GM21717 (cell line): ENCODE results near the gene PSMC5.
A peak's percentile ranks its signal among the peaks of the same experiment; 100 is the strongest.

Source experiments
- ATAC-seq: cut with Tn5 transposase; IDR thresholded peaks from one replicate; pipeline ENCODE4 v1.9.1; 2021; ENCODE audit warnings: mild to moderate bottlenecking, moderate library complexity; ENCODE audit not compliant: unreplicated experiment

PSMC5 gene

GRCh38 chr17:63820963-63821561, 6.2 kb upstream of the PSMC5 start:
- ATAC-seq: no peak

- no peak for ATAC-seq
Measured at GRCh38 chr17:63821804-63822203, 5.4 kb upstream of the PSMC5 start.

GRCh38 chr17:63822537-63822936, 4.7 kb upstream of the PSMC5 start:
- no peak for ATAC-seq

GRCh38 chr17:63823659-63824331, 3.4 kb upstream of the PSMC5 start:
- no peak for ATAC-seq

GRCh38 chr17:63824362-63824761, 2.9 kb upstream of the PSMC5 start:
- ATAC-seq: no peak

- peak; percentile 3 for ATAC-seq
Measured at GRCh38 chr17:63826468-63827001, 696 bp upstream of the PSMC5 start.

GRCh38 chr17:63827801-63828221, 580 bp downstream of the PSMC5 start:
- ATAC-seq: no peak

GRCh38 chr17:63828936-63829335, 1.7 kb downstream of the PSMC5 start:
- no peak for ATAC-seq

GRCh38 chr17:63830278-63830677, 3.0 kb downstream of the PSMC5 start:
- no peak for ATAC-seq

GRCh38 chr17:63830904-63831491, 3.8 kb downstream of the PSMC5 start:
- no peak for ATAC-seq

- no peak for ATAC-seq
Measured at GRCh38 chr17:63831505-63831904, 4.3 kb downstream of the PSMC5 start.

- ATAC-seq: no peak
Measured at GRCh38 chr17:63832014-63832413, 4.8 kb downstream of the PSMC5 start.

- no peak for ATAC-seq
Measured at GRCh38 chr17:63832455-63832854, 5.2 kb downstream of the PSMC5 start.

- no peak for ATAC-seq
Measured at GRCh38 chr17:63833026-63833740, 6.0 kb downstream of the PSMC5 start.

- no peak for ATAC-seq
Measured at GRCh38 chr17:63833741-63834373, 6.6 kb downstream of the PSMC5 start.

GRCh38 chr17:63834431-63835166, 7.4 kb downstream of the PSMC5 start:
- ATAC-seq: peak; percentile 42

- ATAC-seq: no peak
Measured at GRCh38 chr17:63835167-63835720, 8.0 kb downstream of the PSMC5 start.

GRCh38 chr17:63836811-63837210, 9.6 kb downstream of the PSMC5 start:
- ATAC-seq: no peak

GRCh38 chr17:63837480-63837879, 10.2 kb downstream of the PSMC5 start:
- no peak for ATAC-seq
